Activated B cell treated with CpG ODN at 0.5 μM for 24 hours (primary cell): Measurements from ENCODE around the gene TAF13. TPM values are rescaled to one million over a fixed set of nuclear protein-coding genes. Genes with fewer than 3 reads are reported as not detected.
A peak's percentile ranks its signal among the peaks of the same experiment; 100 is the strongest.

Source experiments
- ATAC-seq: fragments of 200-7000 bp; cut with Tn5 transposase; one replicate; pipeline ENCODE4 v1.10.0; 2021; ENCODE audit warnings: low read depth, mild to moderate bottlenecking, moderate library complexity
- CTCF ChIA-PET: fragments of 350-600 bp; sonication (Branson Sonifier 250); formaldehyde crosslinking; loops from one replicate; lab custom pipeline; 2021; ENCODE audit warnings: antibody characterized with exemption; lab: Charles Lee
- POLR2A ChIA-PET: fragments of 350-600 bp; sonication (Branson Sonifier 250); formaldehyde crosslinking; loops from one replicate; lab custom pipeline; 2021; ENCODE audit warnings: antibody characterized with exemption; lab: Charles Lee
- DNase-seq: peaks from one replicate; pipeline ENCODE4 v3.0.0; 2022
- H3K27ac Mint-ChIP-seq: one replicate; pipeline ENCODE4 v1.8.0; 2020; ENCODE audit warnings: mixed read lengths
- H3K27me3 Mint-ChIP-seq: one replicate; pipeline ENCODE4 v1.8.0; 2021; ENCODE audit warnings: mixed read lengths
- H3K36me3 Mint-ChIP-seq: one replicate; pipeline ENCODE4 v1.8.0; 2021; ENCODE audit warnings: low read depth, mixed read lengths
- H3K4me1 Mint-ChIP-seq: one replicate; pipeline ENCODE4 v1.8.0; 2021; ENCODE audit warnings: mixed read lengths
- H3K4me3 Mint-ChIP-seq: one replicate; pipeline ENCODE4 v1.8.0; 2020; ENCODE audit warnings: mild to moderate bottlenecking, mixed read lengths
- H3K9me3 Mint-ChIP-seq: one replicate; pipeline ENCODE4 v1.8.0; 2020; ENCODE audit warnings: mixed read lengths
- CTCF ChIP-seq: fragments of 200-600 bp; IDR thresholded peaks from one replicate; pipeline ENCODE4 v1.8.0; 2022; ENCODE audit warnings: antibody characterized with exemption, mild to moderate bottlenecking
- intact Hi-C: fragments of 100-400 bp; cut with micrococcal nuclease; formaldehyde crosslinking; loops from one replicate; pipeline ENCODE4 v1.15.1; 2024
- total RNA-seq: library from RNA; stranded (reverse); gene quantifications from 2 replicates; pipeline ENCODE4 v1.2.3, GENCODE V29; 2022

TAF13 gene
- total RNA-seq, 1 donor from 2014 or later: 18.5 TPM

- ChIA-PET POLR2A (interaction anchor here (0.6 to 5.7 kb wide), 17 partner anchors 9 to 944 kb away, joined by 3 to 140 read pairs (median 5); partner anchors contain the start of genes CLCC1, PRPF38B, SARS1 and STRIP1), CTCF (interaction anchor here (0.9 to 2.8 kb wide), 3 partner anchors 10 to 123 kb away, joined by 3 to 22 read pairs (median 3); partner anchors contain the start of gene SARS1)
- intact Hi-C loops: loop anchor here (1.0 to 5.0 kb wide), 5 partner anchors 10 to 1292 kb away; partner anchors contain the start of genes PRPF38B, TAF13 and WDR47
- ATAC-seq (peak; percentile 87), DNase-seq (peak; percentile 79)
- TF ChIP-seq CTCF: no peak
- Mint-ChIP-seq H3K4me3 (peak within 1 kb of the TSS; percentile 98), H3K27ac (peak within 1 kb of the TSS; percentile 97), H3K27me3 (no peaks in the 10 kb centered on the region), H3K36me3 (peaks cover 42% of the 10 kb centered on the region), H3K4me1 (peaks cover 35% of the 10 kb centered on the region), H3K9me3 (no peaks in the 10 kb centered on the region)
Measured at GRCh38 chr1:109090196-109091077, 14.6 kb upstream of the TAF13 start, which contains the start of gene TMEM167B. Gene TMEM167B, plus strand, starts transcription at chr1:109090764. Its CDS starts 109 bp downstream, at chr1:109090873.

GRCh38 chr1:109089242-109090015 is 13.6 kb upstream of the TAF13 start:
- ChIA-PET CTCF (interaction anchor here (0.6 to 2.8 kb wide), 2 partner anchors 11 to 16 kb away, joined by 4 to 22 read pairs; no protein-coding TSS in a partner anchor), POLR2A (interaction anchor here (0.8 to 5.7 kb wide), 8 partner anchors 8 to 945 kb away, joined by 3 to 140 read pairs (median 7); partner anchors contain the start of genes SARS1, STRIP1, TAF13 and WDR47)
- ATAC-seq (no peak), DNase-seq (no peak)
- Mint-ChIP-seq H3K4me3 (peak overlapping the region; percentile 98), H3K27ac (peak overlapping the region; percentile 97), H3K4me1 (peaks cover 35% of the 10 kb centered on the region), H3K36me3 (peaks cover 34% of the 10 kb centered on the region), H3K27me3 (no peaks in the 10 kb centered on the region), H3K9me3 (no peaks in the 10 kb centered on the region)
- intact Hi-C loops: loop anchor here (1.0 to 5.0 kb wide), 5 partner anchors 11 to 1293 kb away; partner anchors contain the start of genes PRPF38B, TAF13 and WDR47
- TF ChIP-seq CTCF: no peak

- Mint-ChIP-seq H3K9me3 (no peaks in the 10 kb centered on the region), H3K4me1 (peaks cover 5% of the 10 kb centered on the region), H3K36me3 (peaks cover 3% of the 10 kb centered on the region), H3K27ac (no peak overlapping the region), H3K27me3 (no peaks in the 10 kb centered on the region), H3K4me3 (no peak overlapping the region)
- TF ChIP-seq CTCF: no peak
- DNase-seq: no peak
- ChIA-PET CTCF (interaction anchor here (0.6 kb wide), 1 partner anchor 1558 kb away, joined by 3 read pairs; no protein-coding TSS in a partner anchor), POLR2A (interaction anchor here (2.1 to 2.6 kb wide), 2 partner anchors 8 to 15 kb away, joined by 8 to 10 read pairs; partner anchors contain the start of gene TAF13)
- intact Hi-C loops: no loop called here
- ATAC-seq: no peak
Measured at GRCh38 chr1:109084563-109085517, 9.0 kb upstream of the TAF13 start.

GRCh38 chr1:109083923-109084322 is 8.1 kb upstream of the TAF13 start:
- POLR2A ChIA-PET: interaction anchor here (1.2 to 2.1 kb wide), 2 partner anchors 16 to 42 kb away, joined by 3 to 8 read pairs; partner anchors contain the start of gene WDR47

More at GRCh38 chr1:109083923-109084322, 8.1 kb upstream of the TAF13 start:
- no peak for DNase-seq
- no peaks in the 10 kb centered on the region for H3K9me3 Mint-ChIP-seq
- H3K4me1 Mint-ChIP-seq: no peaks in the 10 kb centered on the region
- TF ChIP-seq CTCF: no peak
- H3K27ac Mint-ChIP-seq: no peak overlapping the region
- no peaks in the 10 kb centered on the region for H3K36me3 Mint-ChIP-seq
- H3K4me3 Mint-ChIP-seq: no peak overlapping the region
- no peak for ATAC-seq
- intact Hi-C loops: no loop called here
- CTCF ChIA-PET: interaction anchor here (0.6 kb wide), 1 partner anchor 1557 kb away, joined by 3 read pairs; no protein-coding TSS in a partner anchor
- no peaks in the 10 kb centered on the region for H3K27me3 Mint-ChIP-seq
